Measurements from ENCODE around the gene TBX20.
"Not testable (repeated sequence)": the region's sequence is repeated elsewhere in the genome, so short reads cannot be mapped to it uniquely, and the experiment has no call there.

TBX20 gene

DNA sequence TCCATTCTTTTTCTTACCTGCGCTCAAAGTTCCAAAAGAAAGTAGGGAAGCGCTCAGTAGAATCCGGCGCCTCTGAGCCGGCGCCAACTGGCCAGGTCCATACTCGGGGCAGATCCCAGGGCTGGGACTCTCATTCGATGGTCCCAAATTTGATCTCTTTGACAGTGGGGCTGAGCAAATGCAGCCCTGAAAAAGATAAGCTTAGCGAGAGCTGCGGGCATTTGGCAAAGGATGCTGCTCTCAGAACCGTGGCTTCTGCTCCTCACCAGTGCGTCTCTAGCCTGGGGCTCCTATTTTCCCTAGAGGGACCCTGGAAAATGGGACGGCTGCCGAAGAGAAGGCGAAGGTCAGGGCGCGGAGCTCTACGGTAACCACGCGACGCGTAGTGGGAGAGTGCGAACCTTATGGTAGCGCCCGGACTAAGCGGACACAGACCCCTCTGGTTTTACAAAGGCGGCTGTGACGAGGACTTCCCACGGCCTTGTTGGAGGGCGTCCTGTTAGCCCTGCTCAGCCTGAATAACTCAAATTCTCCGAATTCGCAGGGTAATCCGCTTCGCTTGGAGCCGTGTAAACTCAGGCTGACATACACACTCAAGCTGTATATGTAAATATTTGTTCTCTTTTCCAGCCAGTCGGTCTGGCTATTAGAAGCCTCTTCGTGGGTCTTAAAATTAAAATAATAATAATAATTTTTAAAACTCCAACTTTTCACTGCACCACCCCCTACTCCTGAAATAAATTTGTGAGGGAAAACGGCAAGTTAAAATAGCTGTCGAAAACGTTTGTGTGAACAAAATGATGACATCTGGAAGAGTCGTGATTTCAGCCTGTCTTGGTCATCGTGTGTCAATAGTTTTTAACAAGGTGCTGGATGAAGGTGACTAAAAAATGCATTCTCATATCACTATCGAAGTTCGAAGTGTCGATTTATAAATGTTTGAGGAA is 869 bp upstream of the TBX20 start:
- no peak for DNase-seq

DNA sequence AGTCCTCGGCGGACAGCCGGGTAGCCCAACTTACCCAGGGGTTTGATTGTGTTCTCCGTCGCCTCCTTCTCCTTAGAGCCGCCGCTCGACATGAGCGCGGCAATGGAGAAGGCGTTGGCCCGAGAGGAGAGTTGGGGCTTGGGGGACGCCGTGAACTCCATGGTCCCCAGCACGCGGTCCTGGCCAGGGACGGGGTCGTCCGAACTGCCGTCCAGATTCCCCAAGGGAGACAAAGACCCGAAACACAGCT is 515 bp downstream of the TBX20 start:
- no peak for DNase-seq

DNA sequence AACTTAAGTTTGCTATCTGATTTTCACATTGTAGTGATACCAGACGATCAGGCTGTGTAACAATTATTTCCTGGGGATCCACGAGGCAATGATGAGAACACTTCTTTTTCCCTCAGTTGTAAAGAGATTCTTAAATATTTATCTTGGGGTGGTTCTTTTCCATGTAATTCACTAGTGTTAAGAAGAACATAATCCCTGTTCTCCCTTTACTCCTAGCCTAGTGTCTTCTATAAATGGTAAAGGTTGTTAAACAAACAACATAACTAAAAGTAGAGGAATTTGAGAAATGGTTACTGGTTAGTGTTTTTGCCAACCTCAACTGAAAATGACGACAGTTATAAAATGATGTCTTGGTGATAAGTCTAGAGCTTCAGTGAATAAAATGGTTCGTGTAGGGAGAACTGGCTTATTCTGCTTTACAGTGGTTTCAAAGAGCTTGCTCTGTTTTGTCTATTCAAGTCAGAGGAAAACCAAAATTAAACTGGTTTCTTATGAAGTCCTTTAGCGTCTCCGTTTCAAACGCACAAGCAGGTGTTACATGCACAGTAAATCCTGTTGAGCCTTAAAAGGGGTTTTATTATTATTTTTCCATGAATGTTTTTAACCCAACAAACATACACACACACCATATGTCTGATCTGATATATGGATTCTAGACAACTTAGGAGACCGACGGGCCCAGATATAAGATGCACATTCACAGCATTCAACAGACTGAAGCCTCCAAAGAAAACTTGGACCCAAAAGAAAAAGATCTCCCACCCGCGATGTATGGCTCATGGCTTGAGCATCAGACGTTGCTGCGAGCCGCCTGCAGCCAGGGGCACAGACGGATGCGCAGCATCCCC is 1.1 kb downstream of the TBX20 start:
- no peak for DNase-seq

- no peak for DNase-seq
Measured at GRCh38 chr7:35251606-35252310, 2.1 kb downstream of the TBX20 start.

DNA sequence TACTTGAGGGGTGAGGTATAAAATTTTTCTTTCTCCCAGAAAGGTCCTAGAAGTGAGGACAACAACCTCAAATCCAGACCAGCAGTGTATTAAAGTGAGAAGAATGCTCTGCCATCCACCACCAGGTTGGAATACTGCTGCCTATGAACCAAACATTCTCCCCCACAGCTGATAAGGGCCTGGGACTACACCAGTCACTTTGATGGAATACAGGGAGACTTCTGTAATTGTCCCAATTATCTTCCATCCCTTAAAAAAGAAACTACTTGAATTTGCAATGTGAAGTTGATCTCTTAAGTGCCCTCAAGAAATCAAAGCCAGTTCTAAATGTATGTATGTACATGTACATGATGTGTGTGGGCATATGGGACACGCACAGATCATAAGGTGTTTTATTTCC is 3.0 kb downstream of the TBX20 start:
- DNase-seq, result no peak

- no peak for DNase-seq
Measured at GRCh38 chr7:35250452-35250851, 3.4 kb downstream of the TBX20 start.

GRCh38 chr7:35249537-35249907 is 4.4 kb downstream of the TBX20 start:
- no peak for DNase-seq

GRCh38 chr7:35248576-35249536 is 5.0 kb downstream of the TBX20 start:
- no peak for DNase-seq

DNA sequence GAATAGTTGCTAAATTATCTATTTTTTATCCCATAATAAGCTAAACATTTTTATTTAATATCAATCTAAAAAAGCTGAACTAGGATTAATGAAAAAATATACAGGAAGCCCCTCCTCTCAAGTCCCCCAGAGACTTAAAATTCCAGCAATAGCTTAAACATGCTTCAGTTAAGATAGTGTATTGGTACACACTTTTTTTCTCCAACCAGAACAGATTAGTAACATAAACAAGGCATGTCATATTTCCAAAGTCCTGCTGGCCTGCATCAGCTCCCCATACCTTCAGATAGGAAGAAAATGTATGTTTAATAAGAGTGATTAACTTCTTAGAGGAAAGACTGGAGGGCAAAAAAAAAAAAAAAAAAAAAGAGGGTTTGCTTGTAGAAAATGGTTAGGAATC is 7.1 kb downstream of the TBX20 start:
- DNase-seq, result no peak

DNA sequence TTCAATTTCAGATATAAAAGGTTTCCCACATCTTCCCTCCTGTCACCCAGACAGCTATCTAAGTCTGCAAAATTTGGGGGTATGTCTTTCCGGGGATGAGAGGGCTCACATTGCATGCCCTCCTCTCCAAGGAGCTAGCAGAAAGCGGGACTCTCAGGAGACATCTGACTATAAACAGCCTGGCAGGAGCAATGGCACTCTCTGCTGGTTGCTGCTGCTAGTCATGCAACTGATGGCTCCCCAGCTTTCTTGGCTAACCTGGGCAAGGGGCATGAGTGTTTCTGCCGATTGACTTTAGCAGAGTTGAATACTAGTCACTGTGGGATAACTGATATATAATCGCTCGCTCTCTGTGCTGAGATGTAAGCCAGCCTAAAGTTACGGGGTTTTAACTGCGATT is 12.0 kb downstream of the TBX20 start:
- no peak for DNase-seq

DNA sequence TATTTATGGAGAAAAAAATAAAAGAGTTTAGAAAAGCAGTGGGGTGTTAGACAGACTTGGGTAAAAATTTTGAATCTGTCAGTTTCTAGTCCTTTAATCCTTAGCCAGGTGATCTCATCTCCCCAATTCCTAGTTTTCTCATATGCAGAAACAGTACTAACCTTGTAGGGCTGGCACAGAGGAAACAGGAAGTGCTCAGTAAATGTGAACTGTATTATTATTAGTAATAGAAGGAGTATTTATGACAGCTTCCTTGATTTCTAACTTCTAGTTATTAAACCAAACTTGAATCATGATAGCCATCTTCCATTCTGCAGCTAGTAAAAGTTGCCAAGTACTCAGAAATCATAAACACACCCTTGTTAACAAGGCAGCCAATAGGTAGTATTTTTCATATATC is 12.5 kb downstream of the TBX20 start:
- DNase-seq, result no peak

DNA sequence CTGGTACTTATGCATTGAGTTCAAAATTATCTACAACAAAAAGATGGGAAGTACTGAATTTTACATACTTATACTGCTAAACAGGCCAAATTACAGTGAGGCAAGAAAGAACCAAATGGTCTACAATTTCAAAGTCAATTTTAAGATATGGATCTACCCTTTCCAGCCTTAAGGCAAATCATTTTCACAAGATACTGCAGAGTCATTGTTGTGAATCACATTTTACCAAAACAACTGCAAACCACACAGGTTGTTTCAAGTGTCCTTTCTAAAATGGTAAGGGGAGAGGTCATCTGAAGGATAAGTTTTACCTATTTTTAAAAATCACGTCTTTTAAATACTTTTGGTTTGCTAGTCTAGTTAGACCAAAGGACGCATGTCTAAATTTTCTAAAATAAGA is 12.9 kb downstream of the TBX20 start:
- DNase-seq, result not testable (repeated sequence)

- not testable (repeated sequence) for DNase-seq
Measured at GRCh38 chr7:35238456-35238855, 15.4 kb downstream of the TBX20 start.

DNA sequence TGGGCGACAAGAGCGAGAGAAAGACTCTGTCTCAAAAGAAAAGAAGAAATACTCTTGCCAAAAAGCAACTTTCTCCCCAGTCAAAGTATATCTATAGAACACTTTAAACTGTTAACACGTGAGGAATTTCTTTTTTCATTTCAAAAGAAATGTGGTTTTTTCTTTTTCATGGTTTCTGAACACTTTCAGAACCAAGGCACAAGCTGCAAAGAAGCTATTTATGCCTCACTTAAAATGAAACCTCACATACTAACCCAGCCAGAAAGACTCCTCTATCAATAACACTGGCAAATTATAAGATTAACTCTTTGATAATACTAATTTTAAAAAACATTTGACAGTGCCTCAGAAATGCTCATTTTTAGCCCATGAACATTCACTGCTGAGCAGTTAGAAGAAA is 20.9 kb downstream of the TBX20 start:
- DNase-seq, result no peak

- DNase-seq, result not testable (repeated sequence)
Measured at GRCh38 chr7:35231221-35231620, 22.7 kb downstream of the TBX20 start.

DNA sequence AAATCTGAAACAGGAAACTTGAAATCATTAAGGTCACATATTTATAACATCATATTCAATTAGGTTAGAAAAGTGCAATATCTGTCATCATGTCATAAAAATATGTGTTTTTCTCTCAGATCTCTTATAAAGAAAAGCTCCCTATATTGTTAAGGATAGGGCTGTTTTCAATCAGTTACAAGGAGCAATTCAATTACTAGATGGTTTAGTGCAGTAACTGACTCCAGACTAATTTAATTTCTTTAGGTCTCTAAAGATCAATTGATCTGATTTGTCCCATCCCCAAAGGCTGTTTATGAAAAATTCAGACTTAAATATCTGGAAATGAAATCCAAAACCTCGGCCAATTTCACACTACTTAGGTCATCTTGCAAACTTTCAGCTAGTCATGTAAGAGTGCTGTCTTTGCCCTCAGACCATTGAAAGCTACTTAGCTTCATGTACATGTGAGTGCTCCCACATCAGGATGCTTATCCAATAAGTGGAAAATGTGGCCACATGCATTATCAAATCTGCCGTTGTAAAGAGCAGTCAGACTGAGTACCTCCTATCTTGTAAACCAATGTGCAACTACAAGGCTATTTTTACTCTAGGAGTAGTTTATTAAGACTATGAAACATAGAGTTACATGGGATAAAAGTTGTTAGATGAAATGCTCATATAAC is 24.7 kb downstream of the TBX20 start:
- DNase-seq, result not testable (repeated sequence)

DNA sequence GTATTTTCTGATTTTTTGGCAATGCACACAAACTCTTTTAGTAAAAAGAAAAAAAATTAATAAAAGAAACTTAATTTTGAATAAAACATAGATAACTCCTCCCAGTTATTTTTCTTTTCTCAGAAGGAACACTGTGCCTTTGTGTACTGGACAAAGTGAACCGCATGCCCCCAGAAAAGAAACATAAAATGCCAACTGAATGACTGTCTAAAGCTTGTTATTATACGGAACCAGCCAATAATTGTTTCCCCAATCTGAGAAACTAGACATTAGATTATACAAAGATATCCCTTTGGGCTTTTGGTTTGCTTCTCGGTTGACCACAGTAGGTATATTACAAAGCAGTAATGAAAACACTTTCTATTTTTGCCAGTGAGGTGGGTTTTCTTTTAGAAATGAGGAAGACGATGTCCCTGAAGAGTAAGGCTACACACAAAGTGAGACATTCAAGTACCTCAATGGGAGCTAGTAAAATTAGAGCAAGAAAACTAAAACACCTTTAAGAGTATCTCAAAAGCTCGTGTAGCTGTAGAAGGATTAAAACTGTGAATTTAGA is 25.3 kb downstream of the TBX20 start:
- not testable (repeated sequence) for DNase-seq

DNA sequence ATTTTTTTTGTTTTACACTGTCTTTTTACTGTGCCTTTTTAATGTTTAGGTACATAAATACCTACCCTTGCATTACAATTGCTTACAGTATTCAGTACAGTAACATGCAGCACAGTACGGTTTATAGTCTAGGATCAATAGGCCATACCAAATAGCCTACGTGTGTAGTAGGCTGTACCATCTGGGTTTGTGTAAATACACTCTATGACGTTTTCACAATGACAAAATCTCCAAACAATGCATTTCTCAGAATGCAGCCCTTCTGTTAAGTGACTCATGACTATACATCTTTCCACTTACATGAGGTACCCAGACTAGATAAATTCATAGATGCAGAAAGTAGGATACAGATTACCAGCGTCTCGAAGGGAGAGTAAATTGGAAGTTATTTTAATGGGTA is 26.5 kb downstream of the TBX20 start:
- not testable (repeated sequence) for DNase-seq

GRCh38 chr7:35222445-35222844 is 31.5 kb downstream of the TBX20 start:
- DNase-seq, result not testable (repeated sequence)

GRCh38 chr7:35220176-35220575 is 33.7 kb downstream of the TBX20 start:
- not testable (repeated sequence) for DNase-seq

DNA sequence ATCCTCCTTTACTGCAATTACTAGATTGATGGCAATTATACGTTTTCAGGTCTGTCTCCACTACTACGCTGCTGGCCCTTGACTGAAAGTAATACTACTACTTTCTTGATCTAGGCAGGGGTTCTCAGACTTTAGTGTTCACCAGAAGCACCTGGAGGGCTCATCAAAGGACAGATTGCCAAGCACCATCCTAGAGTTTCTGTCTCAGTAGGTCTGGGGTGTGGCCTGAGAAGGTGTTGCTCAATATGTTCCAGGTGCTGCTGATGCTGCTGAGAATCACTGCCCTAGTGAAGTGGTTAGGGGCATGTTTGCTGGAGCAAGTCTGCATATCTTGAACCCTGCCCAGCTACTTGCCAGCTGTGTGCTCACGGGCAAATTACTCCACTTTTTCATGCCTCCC is 37.9 kb downstream of the TBX20 start:
- not testable (repeated sequence) for DNase-seq

All from activated CD4-positive, alpha-beta T cell treated with anti-CD3 and anti-CD28 coated beads for 48 hours (primary cell).